HL-60 (cell line): ENCODE results near the gene WDR35.

ENCODE experiments used
- DNase-seq, 2 experiments: peaks; one replicate each; pipeline ENCODE4 v3.0.0-alpha.2; 2010 to 2020; ENCODE audit warnings: low read depth in 1 of 2, low spot score in 1 of 2
- H3K27ac ChIP-seq: fragments of 250-450 bp; sonication (Bioruptor Pico); replicated peaks from 2 replicates; pipeline ENCODE4 v1.5.1; 2020; ENCODE audit warnings: mild to moderate bottlenecking, moderate library complexity
- H3K27me3 ChIP-seq: fragments of 250-450 bp; sonication (Bioruptor Pico); 2 replicates; pipeline ENCODE4 v1.5.1; 2021; ENCODE audit warnings: mild to moderate bottlenecking, moderate library complexity; ENCODE audit not compliant: insufficient read depth, poor library complexity, severe bottlenecking
- H3K4me3 ChIP-seq: replicated peaks from 2 replicates; pipeline ENCODE4 v1.5.1; 2011; ENCODE audit warnings: mild to moderate bottlenecking, control low read depth, low read length; ENCODE audit not compliant: insufficient read depth
- GABPA ChIP-seq: IDR thresholded peaks from 2 replicates; pipeline ENCODE4 v1.6.1; 2012; ENCODE audit warnings: low read depth
- POLR2AphosphoS5 ChIP-seq: IDR thresholded peaks from 2 replicates; pipeline ENCODE4 v1.6.1; 2012; ENCODE audit warnings: low read depth
- REST ChIP-seq: IDR thresholded peaks from 2 replicates; pipeline ENCODE4 v1.6.1; 2012; ENCODE audit warnings: low read depth; ENCODE audit not compliant: insufficient replicate concordance
- SPI1 ChIP-seq: IDR thresholded peaks from 2 replicates; pipeline ENCODE4 v1.6.1; 2012; ENCODE audit warnings: low read depth, mild to moderate bottlenecking, borderline replicate concordance
- TF ChIP-seq, protein P1 (sequence below): IDR thresholded peaks from one replicate; pipeline ENCODE4 v1.5.1; 2011; ENCODE audit warnings: low read length, control low read depth, inconsistent platforms; ENCODE audit not compliant: insufficient read depth

WDR35 gene

GRCh38 chr2:19873014-19873413, 116.9 kb downstream of the WDR35 start:
- peaks cover 5% of the 10 kb centered on the region for H3K27me3 ChIP-seq
- no peak for DNase-seq
- TF ChIP-seq, protein P1, sequence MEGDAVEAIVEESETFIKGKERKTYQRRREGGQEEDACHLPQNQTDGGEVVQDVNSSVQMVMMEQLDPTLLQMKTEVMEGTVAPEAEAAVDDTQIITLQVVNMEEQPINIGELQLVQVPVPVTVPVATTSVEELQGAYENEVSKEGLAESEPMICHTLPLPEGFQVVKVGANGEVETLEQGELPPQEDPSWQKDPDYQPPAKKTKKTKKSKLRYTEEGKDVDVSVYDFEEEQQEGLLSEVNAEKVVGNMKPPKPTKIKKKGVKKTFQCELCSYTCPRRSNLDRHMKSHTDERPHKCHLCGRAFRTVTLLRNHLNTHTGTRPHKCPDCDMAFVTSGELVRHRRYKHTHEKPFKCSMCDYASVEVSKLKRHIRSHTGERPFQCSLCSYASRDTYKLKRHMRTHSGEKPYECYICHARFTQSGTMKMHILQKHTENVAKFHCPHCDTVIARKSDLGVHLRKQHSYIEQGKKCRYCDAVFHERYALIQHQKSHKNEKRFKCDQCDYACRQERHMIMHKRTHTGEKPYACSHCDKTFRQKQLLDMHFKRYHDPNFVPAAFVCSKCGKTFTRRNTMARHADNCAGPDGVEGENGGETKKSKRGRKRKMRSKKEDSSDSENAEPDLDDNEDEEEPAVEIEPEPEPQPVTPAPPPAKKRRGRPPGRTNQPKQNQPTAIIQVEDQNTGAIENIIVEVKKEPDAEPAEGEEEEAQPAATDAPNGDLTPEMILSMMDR = no peak
- no peak for TF ChIP-seq SPI1
- no peak for TF ChIP-seq GABPA
- no peak for TF ChIP-seq REST
- no peak overlapping the region for H3K27ac ChIP-seq
- H3K4me3 ChIP-seq = no peak overlapping the region

DNA sequence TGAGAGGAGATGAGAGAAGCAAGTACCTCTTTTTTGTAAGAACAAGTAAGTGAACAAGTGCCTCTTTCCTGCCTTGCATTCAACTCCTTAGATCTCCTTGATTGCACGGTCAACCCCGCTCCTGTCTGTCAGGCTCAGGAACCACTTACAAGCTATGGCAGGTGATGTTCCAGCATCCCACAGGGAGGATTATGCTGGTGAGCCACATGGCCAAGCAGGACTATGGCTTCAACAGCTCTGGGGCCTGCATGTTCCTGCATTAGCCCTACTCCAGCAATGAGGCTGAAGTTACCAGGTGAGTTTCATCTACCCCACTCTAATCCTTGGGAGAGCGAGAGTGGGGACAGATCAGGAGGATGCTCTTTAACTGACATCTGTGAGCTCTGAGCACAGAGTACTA, 117.6 kb downstream of the WDR35 start:
- Histone ChIP-seq H3K27ac (no peak overlapping the region), H3K27me3 (peaks cover 11% of the 10 kb centered on the region), H3K4me3 (no peak overlapping the region)
- DNase-seq = no peak
- TF ChIP-seq POLR2AphosphoS5 (no peak), REST (no peak), GABPA (no peak), SPI1 (no peak)
- TF ChIP-seq, protein P1 = no peak

- no peak overlapping the region for H3K27ac ChIP-seq
- peaks cover 11% of the 10 kb centered on the region for H3K27me3 ChIP-seq
- TF ChIP-seq GABPA (no peak), REST (no peak), SPI1 (no peak), POLR2AphosphoS5 (no peak)
- TF ChIP-seq, protein P1 = no peak
- no peak for DNase-seq
- no peak overlapping the region for H3K4me3 ChIP-seq
Observed at GRCh38 chr2:19871836-19872235, 118.1 kb downstream of the WDR35 start.
